ENCODE results near the gene LPAR1.

- TF ChIP-seq POLR2AphosphoS5 (IDR thresholded peaks at IDR 0.05) (no peak), CTCF (IDR thresholded peaks at IDR 0.05) (no peak)
Observed at GRCh38 chr9:110995420-110996340, 42.6 kb downstream of the LPAR1 start.
